DMS 273 treated with DMSO at 0.1 percent for 48 hours (cell line): ENCODE measurements around the gene FSCB.
"Not testable (repeated sequence)": the region's sequence is repeated elsewhere in the genome, so short reads cannot be mapped to it uniquely, and the experiment has no call there.

Experiments used
- DNase-seq: peaks from one replicate; lab custom pipeline; 2025; lab: John Stamatoyannopoulos, UW

FSCB gene

GRCh38 chr14:44507183-44507582, at the start of gene FSCB:
TSS of gene FSCB (minus strand) at chr14:44507283. CDS start at chr14:44506987, 296 bp downstream.
- DNase-seq = no peak

- no peak for DNase-seq
Observed at GRCh38 chr14:44531658-44532057, 24.6 kb upstream of the FSCB start.

GRCh38 chr14:44530475-44530874, 23.4 kb upstream of the FSCB start:
- no peak for DNase-seq

- DNase-seq = no peak
Observed at GRCh38 chr14:44529026-44529425, 21.9 kb upstream of the FSCB start.

- no peak for DNase-seq
Observed at GRCh38 chr14:44528180-44528579, 21.1 kb upstream of the FSCB start.

- no peak for DNase-seq
Observed at GRCh38 chr14:44525237-44525636, 18.2 kb upstream of the FSCB start.

GRCh38 chr14:44515668-44516067, 8.6 kb upstream of the FSCB start:
- DNase-seq = not testable (repeated sequence)

GRCh38 chr14:44508834-44509233, 1.8 kb upstream of the FSCB start:
- DNase-seq = no peak

GRCh38 chr14:44505588-44505987, 1.5 kb downstream of the FSCB start:
- no peak for DNase-seq

- DNase-seq = no peak
Observed at GRCh38 chr14:44497148-44497547, 9.9 kb downstream of the FSCB start.

- DNase-seq = no peak
Observed at GRCh38 chr14:44494137-44494536, 12.9 kb downstream of the FSCB start.

GRCh38 chr14:44490966-44491365, 16.1 kb downstream of the FSCB start:
- DNase-seq = no peak

GRCh38 chr14:44477953-44478352, 29.1 kb downstream of the FSCB start:
- DNase-seq = no peak

- DNase-seq = no peak
Observed at GRCh38 chr14:44468771-44469170, 38.3 kb downstream of the FSCB start.

- DNase-seq = peak; percentile 56
Observed at GRCh38 chr14:44463356-44464004, 43.6 kb downstream of the FSCB start.

GRCh38 chr14:44462381-44462780, 44.7 kb downstream of the FSCB start:
- DNase-seq = no peak

GRCh38 chr14:44461811-44462210, 45.3 kb downstream of the FSCB start:
- DNase-seq = no peak
